HCT116 (cell line): ENCODE data around the gene MAP3K5. TPM values are rescaled to one million over a fixed set of nuclear protein-coding genes. Genes with fewer than 3 reads are reported as not detected.

Source experiments
- ATAC-seq: fragments of 200-7000 bp; cut with Tn5 transposase; 2 replicates; pipeline ENCODE4 v1.9.1; 2020; ENCODE audit warnings: mild to moderate bottlenecking, moderate library complexity
- BruUV-seq: library from RNA; stranded (reverse); fragments of 400-500 nt; replicated peaks from 2 replicates; lab custom pipeline; 2021; lab: Mats Ljungman, UMichigan
- CTCF ChIA-PET: fragments of 300-600 bp; sonication (Branson Sonifier 250); formaldehyde crosslinking; loops from one replicate; lab custom pipeline; 2021; ENCODE audit warnings: antibody characterized with exemption; lab: Charles Lee
- POLR2A ChIA-PET: fragments of 300-600, 350-600 bp; sonication (Branson Sonifier 250); formaldehyde crosslinking; loops from one replicate; lab custom pipeline; 2021; ENCODE audit warnings: antibody characterized with exemption; lab: Charles Lee
- RAD21 ChIA-PET, 2 experiments: fragments of 300-600 bp; sonication (Branson Sonifier 250); formaldehyde crosslinking; loops; one replicate each; lab custom pipeline; 2023; ENCODE audit warnings: low total read pairs in 2 of 2; ENCODE audit not compliant: uncharacterized antibody in 2 of 2, unreplicated experiment in 2 of 2, low non-redundant PET in 1 of 2; lab: Charles Lee
- DNase-seq: peaks from one replicate; pipeline ENCODE4 v3.0.0-alpha.2; 2010; ENCODE audit warnings: low read depth, low spot score
- H2AFZ ChIP-seq: fragments of 200-600 bp; shearing (Covaris generic), sonication (generic); 2 replicates; pipeline ENCODE4 v1.6.1; 2017; ENCODE audit warnings: low read depth, mixed run types, mixed read lengths, antibody characterized with exemption, low read length; ENCODE audit not compliant: poor library complexity, severe bottlenecking
- H3K27ac ChIP-seq: 2 replicates; pipeline ENCODE4 v1.5.1; 2012; ENCODE audit warnings: low read depth, low read length
- H3K27me3 ChIP-seq: fragments of 200-600 bp; sonication (generic); 2 replicates; pipeline ENCODE4 v1.6.1; 2016; ENCODE audit warnings: mixed run types, low read length, mixed read lengths; ENCODE audit not compliant: insufficient read depth
- H3K36me3 ChIP-seq, 2 experiments: fragments of 200-500 bp in 1 of 2; fragments of 200-600 bp in 1 of 2; sonication (Bioruptor generic) in 1 of 2; sonication (generic) in 1 of 2; 2 replicates each; pipeline versions ENCODE4 v1.5.1 to v1.6.1; 2014 to 2016; ENCODE audit warnings: low read length in 2 of 2, inconsistent platforms in 1 of 2, mixed read lengths in 1 of 2, mixed run types in 1 of 2; ENCODE audit not compliant: insufficient read depth in 2 of 2, control insufficient read depth in 1 of 2
- H3K4me1 ChIP-seq, 2 experiments: fragments of 200-600 bp in 1 of 2; sonication (generic) in 1 of 2; 2 replicates each; pipeline versions ENCODE4 v1.5.1 to v1.6.1; 2012 to 2017; ENCODE audit warnings: low read length in 2 of 2, inconsistent platforms in 1 of 2, mild to moderate bottlenecking in 1 of 2, mixed read lengths in 1 of 2, mixed run types in 1 of 2, moderate library complexity in 1 of 2; ENCODE audit not compliant: insufficient read depth in 2 of 2, control insufficient read depth in 1 of 2
- H3K4me2 ChIP-seq: fragments of 200-600 bp; sonication (generic); 2 replicates; pipeline ENCODE4 v1.6.1; 2017; ENCODE audit warnings: mixed run types, low read length, mixed read lengths
- H3K4me3 ChIP-seq, 2 experiments: fragments of 200-600 bp in 1 of 2; sonication (generic) in 1 of 2; replicated peaks in 1 of 2; 2 replicates each; pipeline ENCODE4 v1.5.1; 2011 to 2016; ENCODE audit warnings: low read length in 2 of 2, control low read depth in 1 of 2, low read depth in 1 of 2, mild to moderate bottlenecking in 1 of 2, mixed read lengths in 1 of 2, mixed run types in 1 of 2
- H3K79me2 ChIP-seq: fragments of 200-600 bp; sonication (generic); 2 replicates; pipeline ENCODE4 v1.6.1; 2017; ENCODE audit warnings: mild to moderate bottlenecking, mixed run types, low read length, moderate library complexity, mixed read lengths; ENCODE audit not compliant: insufficient read depth
- H3K9ac ChIP-seq: fragments of 200-600 bp; sonication (generic); 2 replicates; pipeline ENCODE4 v1.6.1; 2016; ENCODE audit warnings: low read length, mixed read lengths
- H3K9me2 ChIP-seq: fragments of 200-600 bp; sonication (generic), shearing (Covaris generic); 2 replicates; pipeline ENCODE4 v1.6.1; 2017; ENCODE audit warnings: mixed run types, mild to moderate bottlenecking, moderate library complexity; ENCODE audit not compliant: insufficient read depth
- H3K9me3 ChIP-seq, 2 experiments: fragments of 200-500 bp in 1 of 2; fragments of 200-600 bp in 1 of 2; sonication (Bioruptor generic) in 1 of 2; sonication (generic) in 1 of 2; 2 replicates each; pipeline ENCODE4 v1.6.1; 2014 to 2017; ENCODE audit warnings: low read length in 2 of 2, mixed read lengths in 2 of 2, inconsistent platforms in 1 of 2, low read depth in 1 of 2, mild to moderate bottlenecking in 1 of 2, mixed run types in 1 of 2, moderate library complexity in 1 of 2; ENCODE audit not compliant: control insufficient read depth in 1 of 2, insufficient read depth in 1 of 2
- H4K20me1 ChIP-seq: fragments of 200-600 bp; sonication (generic), shearing (Covaris generic); 2 replicates; pipeline ENCODE4 v1.6.1; 2017; ENCODE audit warnings: mixed run types, mild to moderate bottlenecking, moderate library complexity; ENCODE audit not compliant: insufficient read depth
- ATF3 ChIP-seq: IDR thresholded peaks from 2 replicates; pipeline ENCODE4 v1.6.1; 2012
- ELF1 ChIP-seq: IDR thresholded peaks from 2 replicates; pipeline ENCODE4 v1.6.1; 2012; ENCODE audit warnings: low read depth, borderline replicate concordance
- FOSL1 ChIP-seq: IDR thresholded peaks from 2 replicates; pipeline ENCODE4 v1.6.1; 2012; ENCODE audit warnings: low read depth
- JUND ChIP-seq: IDR thresholded peaks from 2 replicates; pipeline ENCODE4 v1.6.1; 2012
- POLR2AphosphoS5 ChIP-seq: IDR thresholded peaks from 2 replicates; pipeline ENCODE4 v1.6.1; 2011; ENCODE audit warnings: mild to moderate bottlenecking, low read depth, low read length, moderate library complexity
- SP1 ChIP-seq: IDR thresholded peaks from 2 replicates; pipeline ENCODE4 v1.6.1; 2012; ENCODE audit warnings: low read depth
- YY1 ChIP-seq: IDR thresholded peaks from 2 replicates; pipeline ENCODE4 v1.6.1; 2011; ENCODE audit warnings: low read length, low read depth, moderate library complexity, mild to moderate bottlenecking; ENCODE audit not compliant: insufficient replicate concordance; ENCODE audit errors: extremely low read depth
- ZFX ChIP-seq: fragments of 450-650 bp; IDR thresholded peaks from 2 replicates; pipeline ENCODE4 v1.6.1; 2017
- ZNF274 ChIP-seq: fragments of 200-500 bp; sonication (Bioruptor generic); IDR thresholded peaks from 2 replicates; pipeline ENCODE4 v1.6.1; 2014; ENCODE audit warnings: mild to moderate bottlenecking, low read depth, low read length, inconsistent platforms
- intact Hi-C: fragments of 100-400 bp; cut with micrococcal nuclease; formaldehyde crosslinking; loops from 2 replicates; pipeline ENCODE4 v1.10.0; 2022
- total RNA-seq: library from RNA; stranded (reverse); gene quantifications from one replicate; pipeline ENCODE4 v1.2.1, GENCODE V29; 2021; ENCODE audit not compliant: unreplicated experiment
- TF ChIP-seq, protein P1 (sequence below): IDR thresholded peaks from 2 replicates; pipeline ENCODE4 v1.6.1; 2012; ENCODE audit warnings: low read depth

The MAP3K5 gene
- total RNA-seq, 1 experiment from 2014 or later = 11.8 TPM

- H3K27ac ChIP-seq = no peak overlapping the region
- CTCF ChIA-PET = interaction anchor here (1.1 kb wide), 1 partner anchor 91 kb away, joined by 3 read pairs; the partner anchor contains the start of gene MAP3K5
- H3K36me3 ChIP-seq = no peaks in the 10 kb centered on the region
- H3K4me2 ChIP-seq = peak overlapping the region; percentile 50
- RAD21 ChIA-PET = no interaction called here
- DNase-seq = no peak
- no peak overlapping the region for H2AFZ ChIP-seq
- H3K4me3 ChIP-seq = no peak overlapping the region
- H3K27me3 ChIP-seq = no peaks in the 10 kb centered on the region
- POLR2A ChIA-PET = no interaction called here
- H3K4me1 ChIP-seq = peaks cover 19 to 23% of the 10 kb centered on the region in 2 experiments; a peak in 3 of 4 replicates
- H3K79me2 ChIP-seq = no peaks in the 10 kb centered on the region
- H3K9ac ChIP-seq = 0 out of 2 replicates have a peak overlapping the region, but pooled peaks have one; percentile 3
- no TSS peak for BruUV-seq
- peak; percentile 49 for ATAC-seq
- no peaks in the 10 kb centered on the region for H4K20me1 ChIP-seq
- no peaks in the 10 kb centered on the region for H3K9me3 ChIP-seq
- TF ChIP-seq ATF3 = no peak
- TF ChIP-seq, protein P1, sequence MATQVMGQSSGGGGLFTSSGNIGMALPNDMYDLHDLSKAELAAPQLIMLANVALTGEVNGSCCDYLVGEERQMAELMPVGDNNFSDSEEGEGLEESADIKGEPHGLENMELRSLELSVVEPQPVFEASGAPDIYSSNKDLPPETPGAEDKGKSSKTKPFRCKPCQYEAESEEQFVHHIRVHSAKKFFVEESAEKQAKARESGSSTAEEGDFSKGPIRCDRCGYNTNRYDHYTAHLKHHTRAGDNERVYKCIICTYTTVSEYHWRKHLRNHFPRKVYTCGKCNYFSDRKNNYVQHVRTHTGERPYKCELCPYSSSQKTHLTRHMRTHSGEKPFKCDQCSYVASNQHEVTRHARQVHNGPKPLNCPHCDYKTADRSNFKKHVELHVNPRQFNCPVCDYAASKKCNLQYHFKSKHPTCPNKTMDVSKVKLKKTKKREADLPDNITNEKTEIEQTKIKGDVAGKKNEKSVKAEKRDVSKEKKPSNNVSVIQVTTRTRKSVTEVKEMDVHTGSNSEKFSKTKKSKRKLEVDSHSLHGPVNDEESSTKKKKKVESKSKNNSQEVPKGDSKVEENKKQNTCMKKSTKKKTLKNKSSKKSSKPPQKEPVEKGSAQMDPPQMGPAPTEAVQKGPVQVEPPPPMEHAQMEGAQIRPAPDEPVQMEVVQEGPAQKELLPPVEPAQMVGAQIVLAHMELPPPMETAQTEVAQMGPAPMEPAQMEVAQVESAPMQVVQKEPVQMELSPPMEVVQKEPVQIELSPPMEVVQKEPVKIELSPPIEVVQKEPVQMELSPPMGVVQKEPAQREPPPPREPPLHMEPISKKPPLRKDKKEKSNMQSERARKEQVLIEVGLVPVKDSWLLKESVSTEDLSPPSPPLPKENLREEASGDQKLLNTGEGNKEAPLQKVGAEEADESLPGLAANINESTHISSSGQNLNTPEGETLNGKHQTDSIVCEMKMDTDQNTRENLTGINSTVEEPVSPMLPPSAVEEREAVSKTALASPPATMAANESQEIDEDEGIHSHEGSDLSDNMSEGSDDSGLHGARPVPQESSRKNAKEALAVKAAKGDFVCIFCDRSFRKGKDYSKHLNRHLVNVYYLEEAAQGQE = no peak
- no peak for TF ChIP-seq SP1
- TF ChIP-seq FOSL1 = no peak
- TF ChIP-seq ELF1 = no peak
- no peak for TF ChIP-seq POLR2AphosphoS5
- TF ChIP-seq ZFX = no peak
- TF ChIP-seq ZNF274 = no peak
- no peak for TF ChIP-seq JUND
- TF ChIP-seq YY1 = no peak
- intact Hi-C loops = no loop called here
- H3K9me2 ChIP-seq = no peaks in the 10 kb centered on the region
These were observed 91.2 kb downstream of the MAP3K5 start for GRCh38 chr6:136701045-136701444.
